HepG2 (cell line): ENCODE results near the gene SPATA13.

Source experiments
- CEBPB ChIP-seq: IDR thresholded peaks from 2 replicates; pipeline ENCODE4 v1.6.1; 2011; ENCODE audit warnings: low read depth, low read length, improper control_type of control experiment, borderline replicate concordance
- ZKSCAN1 ChIP-seq: fragments of 150-350 bp; IDR thresholded peaks from 2 replicates; pipeline ENCODE4 v1.6.1; 2014; ENCODE audit warnings: low read length
- ZNF121 ChIP-seq: sonication (generic); formaldehyde crosslinking; IDR thresholded peaks from 2 replicates; pipeline ENCODE4 v1.5.0; 2020; ENCODE audit warnings: mild to moderate bottlenecking, missing genetic modification reagents

GRCh38 chr13:24192811-24193162 lies 32.3 kb downstream of the SPATA13 start:
- TF ChIP-seq ZKSCAN1 = no peak
- no peak for TF ChIP-seq CEBPB
- TF ChIP-seq ZNF121 (CRISPR knock-in tag) = no peak
